Measurements from ENCODE around the gene SH2D1A.
"Not testable (repeated sequence)": the region's sequence is repeated elsewhere in the genome, so short reads cannot be mapped to it uniquely, and the experiment has no call there.

The SH2D1A gene

GRCh38 chrX:124358800-124359383, 12.5 kb downstream of the SH2D1A start:
- DNase-seq = no peak

GRCh38 chrX:124362072-124362471, 15.7 kb downstream of the SH2D1A start:
- no peak for DNase-seq

- DNase-seq = no peak
These were observed 16.4 kb downstream of the SH2D1A start for GRCh38 chrX:124362761-124363160.

- no peak for DNase-seq
These were observed 23.4 kb downstream of the SH2D1A start for GRCh38 chrX:124369722-124370121.

GRCh38 chrX:124373348-124373747, 27.0 kb downstream of the SH2D1A start:
- no peak for DNase-seq

GRCh38 chrX:124378643-124379042, 32.3 kb downstream of the SH2D1A start:
- DNase-seq = no peak

GRCh38 chrX:124383354-124383753, 37.0 kb downstream of the SH2D1A start:
- DNase-seq = no peak

GRCh38 chrX:124386401-124386800, 40.0 kb downstream of the SH2D1A start:
- no peak for DNase-seq

GRCh38 chrX:124388562-124388961, 42.2 kb downstream of the SH2D1A start:
- DNase-seq = peak; percentile 11

GRCh38 chrX:124392794-124393193, 46.4 kb downstream of the SH2D1A start:
- no peak for DNase-seq

GRCh38 chrX:124393238-124393637, 46.9 kb downstream of the SH2D1A start:
- DNase-seq = no peak

GRCh38 chrX:124393659-124394058, 47.3 kb downstream of the SH2D1A start:
- DNase-seq = no peak

- DNase-seq = no peak
These were observed 49.0 kb downstream of the SH2D1A start for GRCh38 chrX:124395145-124395880.

- no peak for DNase-seq
These were observed 55.3 kb downstream of the SH2D1A start for GRCh38 chrX:124401696-124402095.

- DNase-seq = no peak
These were observed 59.5 kb downstream of the SH2D1A start for GRCh38 chrX:124405868-124406267.

GRCh38 chrX:124406294-124407014, 60.1 kb downstream of the SH2D1A start:
- DNase-seq = peak; percentile 10

- DNase-seq = no peak
These were observed 60.9 kb downstream of the SH2D1A start for GRCh38 chrX:124407226-124407625.

- not testable (repeated sequence) for DNase-seq
These were observed 62.0 kb downstream of the SH2D1A start for GRCh38 chrX:124408380-124408779.

GRCh38 chrX:124413244-124413643, 66.9 kb downstream of the SH2D1A start:
- no peak for DNase-seq

- no peak for DNase-seq
These were observed 67.9 kb downstream of the SH2D1A start for GRCh38 chrX:124414281-124414680.

- no peak for DNase-seq
These were observed 68.9 kb downstream of the SH2D1A start for GRCh38 chrX:124415115-124415800.

- no peak for DNase-seq
These were observed 75.7 kb downstream of the SH2D1A start for GRCh38 chrX:124421898-124422655.
